Activated CD4-positive, alpha-beta T cell treated with anti-CD3 and anti-CD28 coated beads for 4 hours (primary cell): ENCODE results near the gene FARP1.

ENCODE experiments used
- DNase-seq, 2 donors: peaks; one replicate each; pipeline ENCODE4 v3.0.0-alpha.2; 2020

The FARP1 gene

DNA sequence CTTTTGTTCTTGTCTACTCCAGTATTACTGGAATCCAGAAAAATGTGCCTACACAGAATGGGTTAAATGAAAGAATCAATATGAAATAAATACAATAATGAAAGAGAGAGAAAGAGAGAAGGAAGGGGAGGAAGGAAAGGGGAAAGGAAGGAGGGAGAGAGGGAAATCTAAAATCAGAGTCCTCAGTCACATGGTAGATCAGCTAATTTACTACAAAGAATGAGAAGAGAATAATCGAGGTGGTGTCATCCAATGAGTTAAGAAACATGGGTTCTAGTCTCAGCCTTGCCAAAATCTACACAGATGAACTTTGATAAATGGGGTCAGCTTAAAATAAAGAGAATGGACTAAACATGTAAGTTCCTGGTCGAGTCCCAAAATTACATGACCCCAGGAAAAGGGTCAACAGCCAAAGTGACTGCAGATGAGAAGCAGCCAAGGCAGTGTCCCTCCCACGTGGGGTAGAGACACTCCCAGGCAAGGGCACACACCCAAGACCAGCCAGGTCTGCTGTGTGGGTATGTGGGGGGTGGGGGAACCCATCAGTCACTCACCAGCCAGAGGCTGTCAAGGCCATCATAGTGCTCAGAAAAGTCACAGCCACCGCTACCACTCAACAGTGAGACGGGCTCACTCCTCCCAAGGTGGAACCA is 330.4 kb downstream of the FARP1 start:
- DNase-seq, result no peak

DNA sequence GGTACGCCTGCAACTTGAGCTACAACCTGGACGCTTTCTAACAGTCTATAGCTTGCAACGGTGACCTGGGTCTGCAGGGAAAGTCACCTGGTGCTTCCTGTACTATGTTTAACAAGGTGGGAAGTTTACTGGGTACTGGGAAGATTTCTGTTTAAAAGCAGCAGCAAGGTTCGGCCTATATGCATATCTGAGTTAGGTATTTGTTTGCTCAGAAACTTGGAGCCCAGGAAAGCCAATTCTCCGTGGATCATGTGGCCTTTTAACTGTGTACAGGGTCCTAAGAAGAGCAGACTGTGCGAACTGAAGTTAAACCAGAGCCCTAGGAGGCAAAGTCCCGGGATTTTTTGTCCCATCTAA is 330.9 kb downstream of the FARP1 start:
- DNase-seq, result no peak

GRCh38 chr13:98474292-98474691 is 331.4 kb downstream of the FARP1 start:
- DNase-seq, result no peak

- DNase-seq, result no peak
Measured at GRCh38 chr13:98474761-98475160, 331.9 kb downstream of the FARP1 start.

GRCh38 chr13:98475522-98475921 is 332.6 kb downstream of the FARP1 start:
- DNase-seq, result no peak

DNA sequence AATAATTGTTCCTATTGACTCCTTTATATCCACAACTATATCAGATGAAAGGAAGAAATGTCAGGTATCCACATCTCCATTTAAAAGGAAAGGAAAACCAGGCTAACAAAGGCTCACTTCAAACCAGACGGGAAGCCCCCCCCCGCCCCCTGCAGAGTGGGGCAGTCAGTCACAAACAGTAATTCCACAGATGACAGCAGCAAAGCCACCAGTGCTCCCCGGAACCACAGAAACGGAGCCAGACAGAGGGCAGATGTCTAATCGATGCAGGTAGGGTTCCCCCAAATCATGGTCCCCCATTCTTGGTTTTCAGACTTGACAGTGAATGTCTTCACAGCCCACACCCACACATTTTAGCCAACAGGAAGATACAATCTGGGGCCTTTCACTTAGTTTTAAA is 333.2 kb downstream of the FARP1 start:
- DNase-seq, result peak; percentile 67 to 71

DNA sequence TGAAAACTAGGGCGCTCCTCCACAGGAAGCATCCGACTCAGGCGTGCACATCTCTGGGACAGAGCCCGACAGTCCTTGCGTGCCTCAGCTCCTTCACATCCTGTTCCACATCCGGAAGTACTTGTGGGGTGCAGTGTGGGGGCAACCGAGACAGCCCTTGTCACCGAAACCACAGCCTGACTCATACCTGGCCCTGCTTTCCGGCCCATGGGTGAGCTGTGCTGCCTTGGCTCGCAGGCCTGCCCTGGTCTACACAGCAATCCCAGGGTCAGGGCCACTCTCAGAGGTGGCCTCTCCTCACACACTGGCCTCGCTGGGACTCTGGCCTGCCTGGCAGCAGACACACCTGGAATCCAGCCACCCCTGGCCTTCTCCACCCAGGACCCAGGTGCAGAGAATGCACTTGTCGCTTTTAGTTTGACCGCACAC is 333.7 kb downstream of the FARP1 start:
- DNase-seq, result peak; percentile 85 to 88

DNA sequence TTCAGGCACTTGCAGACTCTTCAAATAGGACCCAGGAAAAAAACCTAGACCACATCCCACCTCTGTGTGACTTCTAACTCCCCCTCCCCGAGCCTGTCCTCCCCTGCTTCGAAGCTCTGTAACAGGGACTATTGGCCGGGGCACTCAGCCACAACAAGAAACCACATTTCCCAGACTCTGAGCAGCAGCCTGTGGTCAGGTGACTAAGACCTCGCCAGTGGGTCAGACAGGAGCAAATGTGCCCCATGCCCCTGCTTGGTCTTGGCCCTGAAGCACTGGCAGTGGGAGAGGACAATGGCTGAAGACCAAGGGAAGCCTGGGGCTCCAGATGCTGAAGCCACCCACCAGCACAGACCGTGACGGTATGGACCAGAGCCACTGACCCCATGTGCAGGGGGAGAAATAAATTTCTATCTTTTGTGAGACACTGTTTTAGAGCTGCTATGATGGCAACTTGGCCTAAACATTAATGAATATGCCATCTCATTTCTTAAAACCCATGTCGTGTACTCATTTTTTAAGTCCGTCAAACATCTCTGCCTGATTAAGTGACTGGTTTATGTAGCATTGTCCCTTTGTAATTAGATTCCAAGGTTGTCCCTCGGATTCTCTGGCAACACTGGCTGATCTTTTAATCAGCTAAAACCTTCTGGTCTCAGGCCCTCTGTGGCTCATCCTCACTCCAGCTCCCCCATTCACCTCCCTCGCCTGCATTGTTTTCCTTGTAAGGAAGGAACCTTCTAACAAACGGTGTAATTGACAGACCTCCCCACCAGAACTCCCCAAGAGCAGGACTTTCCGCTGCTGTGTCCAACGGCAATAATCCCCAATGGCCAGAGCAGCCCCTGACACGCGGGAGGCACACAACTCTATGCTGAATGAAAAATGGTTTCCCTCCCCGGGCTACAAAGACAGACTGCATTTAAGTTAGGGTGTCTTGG is 335.6 kb downstream of the FARP1 start:
- no peak for DNase-seq

GRCh38 chr13:98479496-98480003 is 336.7 kb downstream of the FARP1 start:
- DNase-seq, result no peak

DNA sequence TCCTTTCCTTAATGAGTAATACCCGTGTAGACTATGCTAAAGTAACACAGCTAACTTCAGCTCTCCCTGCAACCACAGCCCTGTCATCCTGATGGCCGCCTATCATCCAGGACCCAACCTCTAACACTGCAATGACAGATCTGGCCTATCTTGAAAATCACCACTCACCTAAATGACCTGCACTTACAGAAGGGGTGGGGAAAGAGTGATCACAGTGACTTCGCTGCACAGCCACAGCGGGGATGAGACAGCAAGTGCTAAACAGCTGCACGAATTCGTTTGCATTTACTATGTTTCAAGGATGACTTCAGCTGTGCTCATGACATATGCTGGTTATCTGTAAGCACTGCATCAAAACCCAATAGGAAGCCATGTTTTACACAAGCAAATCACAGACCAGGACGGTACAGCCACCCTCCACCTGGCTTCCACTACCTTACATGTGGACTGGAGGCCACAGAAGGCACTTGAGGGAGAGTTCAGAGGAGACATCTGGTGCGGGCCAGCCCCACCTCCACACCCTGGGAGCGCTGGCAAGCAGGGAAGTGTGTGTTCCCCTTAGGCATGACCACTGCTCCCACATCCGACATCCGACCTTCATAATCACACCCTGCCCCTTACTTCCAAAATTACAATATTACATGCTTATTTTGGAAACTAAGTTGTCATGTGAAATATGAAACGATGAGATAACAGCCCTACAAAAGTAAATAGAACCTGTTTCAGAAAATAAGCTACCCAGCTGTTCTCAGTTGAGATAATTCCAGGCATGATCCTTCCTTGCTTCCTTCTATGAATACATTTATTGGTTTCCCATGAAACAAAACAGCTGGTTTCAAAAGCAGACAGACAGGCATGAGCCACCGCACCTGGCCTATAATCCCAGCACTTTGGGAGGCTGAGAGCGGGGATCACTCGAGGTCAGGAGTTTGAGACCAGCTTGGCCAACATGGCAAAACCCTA is 338.3 kb downstream of the FARP1 start:
- DNase-seq, result no peak

GRCh38 chr13:98482476-98483444 is 339.9 kb downstream of the FARP1 start:
- no peak for DNase-seq

GRCh38 chr13:98483601-98484288 is 340.9 kb downstream of the FARP1 start:
- no peak for DNase-seq

GRCh38 chr13:98484289-98485219 is 341.7 kb downstream of the FARP1 start:
- peak; percentile 76 to 79 for DNase-seq

DNA sequence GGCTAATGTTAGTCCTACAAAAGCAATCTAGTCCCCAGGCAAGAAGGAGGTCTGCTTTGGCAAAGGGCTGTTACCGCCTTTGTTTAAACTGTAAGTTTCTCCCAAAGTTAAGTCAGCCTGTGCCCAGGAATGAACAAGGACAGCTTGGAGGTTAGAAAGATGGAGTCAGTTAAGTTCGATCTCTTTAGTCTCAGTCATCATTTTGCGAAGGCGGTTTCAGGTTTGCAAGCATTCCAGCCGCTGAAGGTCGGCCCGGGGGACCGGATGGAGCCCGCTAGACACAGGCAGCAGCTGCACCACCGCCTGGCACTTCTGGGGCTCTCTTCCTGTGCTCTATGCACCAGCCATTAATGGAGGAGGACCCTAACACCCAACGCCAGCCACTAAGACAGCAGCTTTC is 342.7 kb downstream of the FARP1 start:
- no peak for DNase-seq

DNA sequence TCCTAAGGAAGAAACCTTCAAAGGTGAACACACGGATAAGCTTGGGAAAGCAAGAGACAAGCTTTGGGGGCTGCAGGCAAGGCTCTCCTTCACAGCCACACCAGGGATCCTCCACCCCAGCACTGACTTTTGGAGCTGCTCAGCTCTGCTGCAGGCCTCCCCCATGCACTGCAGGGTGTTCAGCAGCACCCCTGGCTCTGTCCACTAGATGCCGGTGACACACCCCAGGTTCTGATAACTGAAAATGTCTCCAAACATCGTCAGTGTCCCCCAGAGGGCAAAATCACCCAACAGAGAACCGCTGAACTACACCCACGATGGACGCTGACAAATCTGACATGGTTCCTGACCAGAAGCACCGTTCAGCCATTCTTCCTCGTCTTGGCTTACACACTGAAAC is 343.5 kb downstream of the FARP1 start:
- no peak for DNase-seq

GRCh38 chr13:98487016-98487415 is 344.1 kb downstream of the FARP1 start:
- no peak for DNase-seq

GRCh38 chr13:98487522-98487921 is 344.6 kb downstream of the FARP1 start:
- DNase-seq, result no peak

GRCh38 chr13:98488736-98489135 is 345.8 kb downstream of the FARP1 start:
- no peak for DNase-seq

DNA sequence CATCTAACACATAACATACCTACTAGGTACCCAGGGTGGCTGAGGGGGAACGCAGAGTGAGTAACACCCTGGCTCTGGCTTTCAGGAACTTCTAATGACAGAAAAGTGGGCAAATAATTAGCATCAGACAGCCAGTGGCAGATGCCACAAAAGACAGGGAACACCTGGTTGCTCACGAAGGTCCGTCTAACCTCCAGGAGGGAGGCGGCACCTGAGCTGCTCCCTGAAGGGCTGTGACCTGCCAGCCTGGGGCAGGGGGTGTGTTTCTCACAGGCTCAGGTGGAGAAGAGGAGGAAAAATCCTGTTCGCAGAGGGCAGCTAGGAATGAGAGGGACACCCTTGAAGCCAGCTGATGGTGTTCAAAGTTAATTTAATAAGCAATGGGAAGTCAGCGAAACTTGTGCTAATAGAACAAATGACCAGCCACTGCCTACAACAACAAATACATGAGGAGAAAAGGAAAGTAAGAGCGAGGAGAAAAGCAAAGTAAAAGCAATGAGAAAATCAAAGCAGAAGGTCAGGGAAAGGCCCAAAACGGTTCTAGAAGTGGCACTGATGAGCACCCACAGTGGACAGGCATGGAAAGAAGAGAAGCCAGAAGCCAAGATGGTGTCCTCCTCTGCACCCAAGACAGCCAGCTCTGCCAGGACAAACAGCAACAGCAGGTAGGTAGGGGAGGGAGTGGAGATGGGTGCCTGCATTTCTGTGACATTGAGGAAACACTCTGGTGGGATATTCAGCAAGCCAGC is 346.7 kb downstream of the FARP1 start:
- no peak for DNase-seq
